Measurements from ENCODE around the gene MED31. TPM values are rescaled to one million over a fixed set of nuclear protein-coding genes. Genes with fewer than 3 reads are reported as not detected.
"Not testable (repeated sequence)": the region's sequence is repeated elsewhere in the genome, so short reads cannot be mapped to it uniquely, and the experiment has no call there.

MED31 gene
- total RNA-seq, 1 experiment from 2014 or later: 48.5 TPM

- peak; percentile 30 for DNase-seq (ENCODE audit: low read depth)
Measured at GRCh38 chr17:6627019-6627418, 24.4 kb downstream of the MED31 start.

GRCh38 chr17:6626616-6627015 is 24.8 kb downstream of the MED31 start:
- DNase-seq (ENCODE audit: low read depth): no peak

DNA sequence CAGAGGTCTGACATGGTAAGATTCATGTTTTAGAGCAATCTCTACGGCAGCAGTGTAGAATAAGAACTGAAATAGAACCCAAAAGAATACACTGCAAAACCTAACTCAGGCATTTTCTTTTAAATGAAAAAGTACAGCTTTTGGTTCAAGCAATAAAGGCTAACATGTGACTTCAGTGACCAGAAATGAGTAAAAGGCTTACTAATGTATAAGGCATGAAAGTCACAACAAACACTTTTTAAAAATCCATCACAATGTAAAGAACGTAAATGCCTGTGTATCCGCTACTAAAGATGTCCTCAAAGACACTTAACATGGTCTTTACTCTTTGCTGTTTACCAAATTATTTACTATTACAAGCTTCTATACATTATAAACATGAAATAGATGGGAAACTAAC is 27.5 kb downstream of the MED31 start:
- DNase-seq (ENCODE audit: low read depth): no peak

GRCh38 chr17:6611231-6611630 is 40.2 kb downstream of the MED31 start:
- no peak for DNase-seq (ENCODE audit: low read depth)

DNA sequence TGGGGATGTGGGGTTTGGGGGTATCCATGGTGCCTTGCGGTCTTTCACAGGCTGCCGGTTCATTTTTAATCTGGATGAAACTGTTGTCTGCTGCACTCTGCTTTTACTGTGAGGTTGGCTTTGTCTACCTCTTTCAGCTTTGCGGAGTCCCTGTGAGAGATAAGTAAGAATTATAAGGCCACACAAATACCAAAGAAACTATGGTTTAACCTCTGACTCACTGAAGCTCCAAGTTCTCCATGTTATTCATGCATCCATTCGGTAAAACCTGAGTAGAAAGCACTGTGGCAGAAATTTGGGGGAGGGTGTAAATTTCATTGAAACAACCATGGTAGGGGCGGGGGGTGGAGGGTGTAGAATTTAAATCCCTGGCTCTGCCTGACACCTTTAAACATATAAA is 41.4 kb downstream of the MED31 start:
- DNase-seq (ENCODE audit: low read depth): no peak

- DNase-seq (ENCODE audit: low read depth): peak; percentile 61
Measured at GRCh38 chr17:6608321-6608720, 43.1 kb downstream of the MED31 start.

GRCh38 chr17:6605142-6605541 is 46.3 kb downstream of the MED31 start:
- no peak for DNase-seq (ENCODE audit: low read depth)

DNA sequence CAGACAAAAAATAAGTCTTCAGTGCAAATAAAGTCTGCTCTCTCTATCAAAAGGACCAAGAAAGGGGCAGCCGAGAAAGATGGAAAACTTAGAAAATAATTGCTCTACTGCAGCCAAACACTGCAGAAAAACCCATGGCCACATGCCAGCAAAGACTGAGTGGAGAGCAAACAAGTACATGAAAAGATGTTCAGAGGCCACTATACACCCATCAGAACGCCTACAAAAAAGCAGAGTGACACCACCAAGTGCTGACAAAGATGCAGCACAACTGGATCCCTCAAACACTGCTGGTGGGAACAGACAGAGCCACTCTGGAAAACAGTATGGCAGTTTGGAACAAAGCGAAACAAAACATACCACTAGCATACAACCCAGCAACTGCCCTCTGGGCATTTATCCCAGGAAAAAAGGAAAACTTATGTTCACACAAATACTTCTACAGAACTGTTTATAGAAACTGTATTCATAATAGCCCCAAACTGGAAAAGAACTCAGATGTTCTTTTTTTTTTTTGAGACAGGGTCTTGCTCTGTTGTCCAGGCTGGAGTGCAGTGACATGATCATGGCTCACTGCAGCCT is 47.6 kb downstream of the MED31 start:
- no peak for DNase-seq (ENCODE audit: low read depth)

DNA sequence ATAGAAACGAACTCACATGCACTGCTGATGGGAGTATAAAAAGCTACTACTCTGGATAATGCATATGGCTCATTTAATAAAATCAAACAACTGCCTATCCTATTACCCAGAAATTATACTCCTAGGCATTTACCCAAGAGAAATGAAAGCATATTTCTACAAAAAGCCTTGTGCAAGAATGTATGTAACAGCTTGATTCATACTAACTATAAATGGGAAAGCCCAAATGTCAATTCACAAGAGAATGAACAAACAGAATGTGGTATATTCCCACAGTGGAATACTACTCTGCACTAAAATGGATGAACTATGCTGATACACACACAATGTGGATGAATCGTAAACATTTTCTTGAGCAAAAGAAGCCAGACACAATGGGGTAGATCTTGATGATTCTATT is 49.3 kb downstream of the MED31 start:
- DNase-seq (ENCODE audit: low read depth): no peak

DNA sequence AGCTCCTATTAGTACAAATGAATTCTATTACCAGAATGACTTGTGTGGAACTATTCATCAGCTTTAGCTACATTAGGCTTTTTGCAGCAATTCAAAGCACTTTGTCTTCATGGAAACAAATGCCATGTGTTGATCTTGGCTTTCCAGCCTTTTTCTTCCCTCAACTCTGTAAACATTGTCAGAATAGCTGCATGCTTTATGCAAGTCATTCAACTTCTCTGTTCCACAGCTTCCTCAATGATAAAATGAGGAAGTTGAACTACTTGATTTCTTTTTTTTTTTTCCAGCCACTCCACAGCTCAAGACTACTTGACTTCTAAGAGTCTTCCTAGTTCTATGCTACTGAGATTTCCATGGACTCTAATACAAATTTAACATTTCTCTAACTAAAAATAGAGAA is 52.0 kb downstream of the MED31 start:
- DNase-seq (ENCODE audit: low read depth): no peak

GRCh38 chr17:6597727-6598126 is 53.7 kb downstream of the MED31 start:
- DNase-seq (ENCODE audit: low read depth): no peak

DNA sequence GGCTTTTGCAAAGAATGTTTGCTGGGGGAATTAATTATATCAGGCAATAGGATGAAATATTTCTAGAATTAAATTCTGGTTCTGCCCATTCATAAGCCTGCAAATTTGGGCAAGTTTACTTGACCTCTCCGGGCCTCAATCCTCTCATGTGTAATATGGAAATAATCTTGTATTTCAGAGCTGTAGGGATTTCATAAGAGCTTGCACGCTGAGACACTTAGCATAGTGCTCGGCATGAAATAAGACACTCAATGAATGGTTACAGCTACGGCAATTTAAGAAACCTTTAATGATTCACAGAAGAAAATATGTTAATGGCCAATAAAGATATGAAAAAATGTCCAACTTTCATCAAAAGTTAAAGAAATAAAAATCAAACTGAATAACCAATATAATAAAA is 54.5 kb downstream of the MED31 start:
- no peak for DNase-seq (ENCODE audit: low read depth)

- no peak for DNase-seq (ENCODE audit: low read depth)
Measured at GRCh38 chr17:6596511-6596910, 54.9 kb downstream of the MED31 start.

DNA sequence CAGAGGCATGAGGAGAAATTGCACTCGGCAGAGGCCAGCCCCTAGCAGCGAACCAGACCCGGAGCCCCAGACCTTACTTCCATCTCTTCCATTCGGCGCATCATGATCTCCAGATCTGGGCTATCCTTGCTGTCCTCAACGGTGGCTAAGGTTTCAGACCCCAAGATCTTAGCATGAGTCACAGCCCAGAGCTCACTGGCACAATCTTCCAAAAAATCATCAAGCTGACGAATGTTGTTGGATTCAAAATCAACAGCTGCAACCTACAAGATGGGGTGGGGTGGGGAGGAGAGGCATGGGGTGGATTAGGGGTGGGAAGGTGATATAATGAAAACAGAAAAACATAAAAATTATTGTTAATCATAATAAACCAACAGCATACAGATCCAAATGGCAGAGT is 55.3 kb downstream of the MED31 start:
- DNase-seq (ENCODE audit: low read depth): no peak

DNA sequence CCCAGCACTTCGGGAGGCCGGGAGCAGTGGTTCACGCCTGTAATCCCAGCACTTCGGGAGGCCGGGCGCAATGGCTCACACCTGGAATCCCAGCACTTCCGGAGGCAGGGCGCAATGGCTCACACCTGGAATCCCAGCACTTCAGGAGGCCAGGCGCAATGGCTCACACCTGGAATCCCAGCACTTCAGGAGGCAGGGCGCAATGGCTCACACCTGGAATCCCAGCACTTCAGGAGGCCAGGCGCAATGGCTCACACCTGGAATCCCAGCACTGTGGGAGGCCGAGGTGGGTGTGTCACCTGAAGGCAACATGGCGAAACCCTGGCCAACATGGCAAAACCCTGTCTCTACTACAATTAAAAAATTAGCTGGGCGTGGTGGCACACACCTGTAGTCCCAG is 58.0 kb downstream of the MED31 start:
- not testable (repeated sequence) for DNase-seq (ENCODE audit: low read depth)

Small RNA genes within 50 kb of the gene (small RNA-seq; reads per million reads assigned to genes)
- gene MIR4520-1: not detected
- gene RNA5SP435: not detected

Other genes starting within 250 kb of the MED31 start
- gene AIPL1, start 216.5 kb downstream of the MED31 start, total RNA-seq (2014; rRNA removed; shearing (Covaris generic)): not detected in 2 replicates
- gene PIMREG, start 207.2 kb downstream of the MED31 start, total RNA-seq (2014; rRNA removed; shearing (Covaris generic)): 12.8 and 12.9 TPM in 2 replicates
- 0.32 and 0.33 TPM in 2 replicates for gene PITPNM3, start 95.0 kb downstream of the MED31 start, total RNA-seq (2014; rRNA removed; shearing (Covaris generic))
- 14.0 and 14.2 TPM in 2 replicates for gene KIAA0753, start 10.9 kb downstream of the MED31 start, total RNA-seq (2014; rRNA removed; shearing (Covaris generic))
- gene TXNDC17, start 10.5 kb downstream of the MED31 start, total RNA-seq (2014; rRNA removed; shearing (Covaris generic)): 108 and 116 TPM in 2 replicates
- gene C17orf100, start 157 bp upstream of the MED31 start, total RNA-seq (2014; rRNA removed; shearing (Covaris generic)): 0.23 and 0.31 TPM in 2 replicates
- not detected in 2 replicates for gene SLC13A5, start 61.8 kb upstream of the MED31 start, total RNA-seq (2014; rRNA removed; shearing (Covaris generic))
- not detected in 2 replicates for gene XAF1, start 104.4 kb upstream of the MED31 start, total RNA-seq (2014; rRNA removed; shearing (Covaris generic))
- not detected in 2 replicates for gene FBXO39, start 124.6 kb upstream of the MED31 start, total RNA-seq (2014; rRNA removed; shearing (Covaris generic))
- gene TEKT1, start 180.1 kb upstream of the MED31 start, total RNA-seq (2014; rRNA removed; shearing (Covaris generic)): not detected in 2 replicates